HepG2 (cell line): ENCODE measurements around the gene TDRD9. TPM values are rescaled to one million over a fixed set of nuclear protein-coding genes. Genes with fewer than 3 reads are reported as not detected.

ENCODE experiments used
- GLI4 ChIP-seq: sonication (generic); formaldehyde crosslinking; IDR thresholded peaks from 2 replicates; pipeline ENCODE4 v1.5.1; 2020; ENCODE audit warnings: missing genetic modification reagents, mild to moderate bottlenecking, moderate library complexity, borderline replicate concordance
- HES4 ChIP-seq: sonication (generic); formaldehyde crosslinking; IDR thresholded peaks from 2 replicates; pipeline ENCODE4 v1.9.0; 2021; ENCODE audit warnings: mild to moderate bottlenecking, missing genetic modification reagents, borderline replicate concordance
- MTA1 ChIP-seq: sonication (generic); formaldehyde crosslinking; IDR thresholded peaks from 2 replicates; pipeline ENCODE4 v1.4.0; 2020; ENCODE audit warnings: missing genetic modification reagents, mild to moderate bottlenecking, borderline replicate concordance
- MZF1 ChIP-seq: sonication (generic); formaldehyde crosslinking; IDR thresholded peaks from 2 replicates; pipeline ENCODE4 v1.8.1; 2023; ENCODE audit warnings: mild to moderate bottlenecking, missing genetic modification reagents, borderline replicate concordance
- PHF5A ChIP-seq: IDR thresholded peaks from one replicate; pipeline ENCODE4 v1.6.1; 2018; ENCODE audit warnings: low read depth, missing genetic modification reagents; ENCODE audit not compliant: unreplicated experiment
- RFXAP ChIP-seq: sonication (generic); formaldehyde crosslinking; IDR thresholded peaks from 2 replicates; pipeline ENCODE4 v1.4.0; 2020; ENCODE audit warnings: missing genetic modification reagents, borderline replicate concordance
- RORA ChIP-seq: sonication (generic); formaldehyde crosslinking; IDR thresholded peaks from 2 replicates; pipeline ENCODE4 v1.5.0; 2020; ENCODE audit warnings: mild to moderate bottlenecking, missing genetic modification reagents, moderate library complexity
- SALL2 ChIP-seq: sonication (generic); formaldehyde crosslinking; IDR thresholded peaks from 2 replicates; pipeline ENCODE4 v1.8.1; 2023; ENCODE audit warnings: mild to moderate bottlenecking, missing genetic modification reagents, inconsistent platforms
- SP1 ChIP-seq, 2 experiments: fragments of 450-650 bp in 1 of 2; sonication (generic) in 1 of 2; formaldehyde crosslinking in 1 of 2; IDR thresholded peaks; 2 replicates each; pipeline versions ENCODE4 v1.4.0 to v1.6.1; 2016 to 2020; ENCODE audit warnings: missing genetic modification reagents in 1 of 2
- SSRP1 ChIP-seq: IDR thresholded peaks from 2 replicates; pipeline ENCODE4 v1.6.1; 2016; ENCODE audit warnings: control low read depth
- TEF ChIP-seq: sonication (generic); formaldehyde crosslinking; IDR thresholded peaks from 2 replicates; pipeline ENCODE4 v1.5.0; 2020; ENCODE audit warnings: missing genetic modification reagents
- ZC3H13 ChIP-seq: sonication (generic); formaldehyde crosslinking; IDR thresholded peaks from 2 replicates; pipeline ENCODE4 v1.8.1; 2023; ENCODE audit warnings: mild to moderate bottlenecking, missing genetic modification reagents, moderate library complexity
- ZFP41 ChIP-seq: sonication (generic); formaldehyde crosslinking; IDR thresholded peaks from 2 replicates; pipeline ENCODE4 v1.4.0; 2020; ENCODE audit warnings: mild to moderate bottlenecking, missing genetic modification reagents, borderline replicate concordance
- ZNF451 ChIP-seq: sonication (generic); formaldehyde crosslinking; IDR thresholded peaks from 2 replicates; pipeline ENCODE4 v1.5.0; 2020; ENCODE audit warnings: mild to moderate bottlenecking, missing genetic modification reagents
- ZNF547 ChIP-seq: sonication (generic); formaldehyde crosslinking; IDR thresholded peaks from 2 replicates; pipeline ENCODE4 v1.5.1; 2020; ENCODE audit warnings: mild to moderate bottlenecking, missing genetic modification reagents
- ZNF747 ChIP-seq: sonication (generic); formaldehyde crosslinking; IDR thresholded peaks from 2 replicates; pipeline ENCODE4 v1.8.1; 2023; ENCODE audit warnings: missing genetic modification reagents, mild to moderate bottlenecking, borderline replicate concordance
- ZNF83 ChIP-seq: sonication (generic); formaldehyde crosslinking; IDR thresholded peaks from 2 replicates; pipeline ENCODE4 v1.4.0; 2020; ENCODE audit warnings: missing genetic modification reagents, mild to moderate bottlenecking, borderline replicate concordance
- ZSCAN20 ChIP-seq: sonication (generic); formaldehyde crosslinking; IDR thresholded peaks from 2 replicates; pipeline ENCODE4 v1.4.0; 2020; ENCODE audit warnings: missing genetic modification reagents, mild to moderate bottlenecking, borderline replicate concordance
- ZSCAN22 ChIP-seq: sonication (generic); formaldehyde crosslinking; IDR thresholded peaks from 2 replicates; pipeline ENCODE4 v1.4.0; 2020; ENCODE audit warnings: mild to moderate bottlenecking, missing genetic modification reagents
- ZSCAN31 ChIP-seq: sonication (generic); formaldehyde crosslinking; IDR thresholded peaks from 2 replicates; pipeline ENCODE4 v1.5.0; 2020; ENCODE audit warnings: low read depth, mild to moderate bottlenecking, missing genetic modification reagents
- polyA plus RNA-seq, 8 experiments: library from polyadenylated mRNA; depleted of rRNA in 3 of 8; stranded (reverse) in 7 of 8; unstranded in 1 of 8; fragments of >200 nt; fragmentation: Illumina TruSeq in 4 of 8; extraction: Trizol in 4 of 8; gene quantifications; 2 replicates each; pipeline versions ENCODE4 v1.2.1 to v1.2.3, GENCODE V29; 2011 to 2016; ENCODE audit warnings: low read depth in 4 of 8, missing spikeins in 1 of 8, mixed read lengths in 1 of 8; ENCODE audit not compliant: insufficient read depth in 1 of 8
- total RNA-seq, 5 experiments: library from RNA; depleted of rRNA; stranded (reverse); fragments of >200 nt; fragmentation: Illumina TruSeq; extraction: Trizol; gene quantifications; 2 replicates each; pipeline ENCODE4 v1.2.3, GENCODE V29; 2016; ENCODE audit warnings: low read depth in 1 of 5
- TF ChIP-seq, protein P1 (sequence below): sonication (generic); formaldehyde crosslinking; IDR thresholded peaks from 2 replicates; pipeline ENCODE4 v1.4.0; 2020; ENCODE audit warnings: missing genetic modification reagents
- TF ChIP-seq, protein P2 (sequence below): fragments of 450-650 bp; IDR thresholded peaks from 2 replicates; pipeline ENCODE4 v1.6.1; 2017
- TF ChIP-seq, protein P3 (sequence below): sonication (generic); formaldehyde crosslinking; IDR thresholded peaks from 2 replicates; pipeline ENCODE4 v1.5.0; 2020; ENCODE audit warnings: missing genetic modification reagents
- TF ChIP-seq, protein P4 (sequence below): sonication (generic); formaldehyde crosslinking; IDR thresholded peaks from 2 replicates; pipeline ENCODE4 v1.4.0; 2020; ENCODE audit warnings: mild to moderate bottlenecking, missing genetic modification reagents

TDRD9 gene
- total and polyA plus RNA-seq, 2 of the 13 experiments (the other 11 are each of a cell fraction or from before 2014, with no cell fraction given) = not detected

GRCh38 chr14:103889313-103890051 lies 38.8 kb upstream of the TDRD9 start (continued):
- no peak for TF ChIP-seq ZSCAN20 (CRISPR knock-in tag)
- TF ChIP-seq, protein P1, sequence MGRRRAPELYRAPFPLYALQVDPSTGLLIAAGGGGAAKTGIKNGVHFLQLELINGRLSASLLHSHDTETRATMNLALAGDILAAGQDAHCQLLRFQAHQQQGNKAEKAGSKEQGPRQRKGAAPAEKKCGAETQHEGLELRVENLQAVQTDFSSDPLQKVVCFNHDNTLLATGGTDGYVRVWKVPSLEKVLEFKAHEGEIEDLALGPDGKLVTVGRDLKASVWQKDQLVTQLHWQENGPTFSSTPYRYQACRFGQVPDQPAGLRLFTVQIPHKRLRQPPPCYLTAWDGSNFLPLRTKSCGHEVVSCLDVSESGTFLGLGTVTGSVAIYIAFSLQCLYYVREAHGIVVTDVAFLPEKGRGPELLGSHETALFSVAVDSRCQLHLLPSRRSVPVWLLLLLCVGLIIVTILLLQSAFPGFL (CRISPR knock-in tag) = no peak
- no peak for TF ChIP-seq SSRP1 (CRISPR knock-in tag)
- no peak for TF ChIP-seq RORA
- no peak for TF ChIP-seq TEF (CRISPR knock-in tag)
- peak; percentile 64; the same call in 1 of the 2 replicates for TF ChIP-seq MTA1 (CRISPR knock-in tag)
- TF ChIP-seq ZNF451 = peak; percentile 44; the same call in 1 of the 2 replicates
- TF ChIP-seq SALL2 (CRISPR knock-in tag) = no peak
- no peak for TF ChIP-seq SP1 (IDR thresholded peaks at IDR 0.05)
- peak; percentile 56; the same call in 1 of the 2 replicates for TF ChIP-seq SP1 (CRISPR knock-in tag; IDR thresholded peaks at IDR 0.05)
- TF ChIP-seq GLI4 = no peak
- no peak for TF ChIP-seq MZF1 (CRISPR knock-in tag)
- TF ChIP-seq ZC3H13 (CRISPR knock-in tag) = no peak
- no peak for TF ChIP-seq ZSCAN31
- no peak for TF ChIP-seq ZSCAN22 (CRISPR knock-in tag)
- TF ChIP-seq, protein P2, sequence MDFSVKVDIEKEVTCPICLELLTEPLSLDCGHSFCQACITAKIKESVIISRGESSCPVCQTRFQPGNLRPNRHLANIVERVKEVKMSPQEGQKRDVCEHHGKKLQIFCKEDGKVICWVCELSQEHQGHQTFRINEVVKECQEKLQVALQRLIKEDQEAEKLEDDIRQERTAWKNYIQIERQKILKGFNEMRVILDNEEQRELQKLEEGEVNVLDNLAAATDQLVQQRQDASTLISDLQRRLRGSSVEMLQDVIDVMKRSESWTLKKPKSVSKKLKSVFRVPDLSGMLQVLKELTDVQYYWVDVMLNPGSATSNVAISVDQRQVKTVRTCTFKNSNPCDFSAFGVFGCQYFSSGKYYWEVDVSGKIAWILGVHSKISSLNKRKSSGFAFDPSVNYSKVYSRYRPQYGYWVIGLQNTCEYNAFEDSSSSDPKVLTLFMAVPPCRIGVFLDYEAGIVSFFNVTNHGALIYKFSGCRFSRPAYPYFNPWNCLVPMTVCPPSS = no peak
- no peak for TF ChIP-seq ZNF83 (CRISPR knock-in tag)
- no peak for TF ChIP-seq PHF5A (CRISPR knock-in tag)
- no peak; the same call in 1 of the 2 replicates for TF ChIP-seq ZNF747 (CRISPR knock-in tag)
- TF ChIP-seq RFXAP (CRISPR knock-in tag) = peak; percentile 68; the same call in 1 of the 2 replicates
- TF ChIP-seq ZNF547 (CRISPR knock-in tag) = 0 out of 2 replicates have a peak, but pooled peaks have one; percentile 6
- 0 out of 2 replicates have a peak, but pooled peaks have one; percentile 30 for TF ChIP-seq HES4 (CRISPR knock-in tag)
- TF ChIP-seq, protein P3, sequence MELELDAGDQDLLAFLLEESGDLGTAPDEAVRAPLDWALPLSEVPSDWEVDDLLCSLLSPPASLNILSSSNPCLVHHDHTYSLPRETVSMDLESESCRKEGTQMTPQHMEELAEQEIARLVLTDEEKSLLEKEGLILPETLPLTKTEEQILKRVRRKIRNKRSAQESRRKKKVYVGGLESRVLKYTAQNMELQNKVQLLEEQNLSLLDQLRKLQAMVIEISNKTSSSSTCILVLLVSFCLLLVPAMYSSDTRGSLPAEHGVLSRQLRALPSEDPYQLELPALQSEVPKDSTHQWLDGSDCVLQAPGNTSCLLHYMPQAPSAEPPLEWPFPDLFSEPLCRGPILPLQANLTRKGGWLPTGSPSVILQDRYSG (CRISPR knock-in tag) = no peak
- TF ChIP-seq ZFP41 (CRISPR knock-in tag) = no peak
- TF ChIP-seq, protein P4, sequence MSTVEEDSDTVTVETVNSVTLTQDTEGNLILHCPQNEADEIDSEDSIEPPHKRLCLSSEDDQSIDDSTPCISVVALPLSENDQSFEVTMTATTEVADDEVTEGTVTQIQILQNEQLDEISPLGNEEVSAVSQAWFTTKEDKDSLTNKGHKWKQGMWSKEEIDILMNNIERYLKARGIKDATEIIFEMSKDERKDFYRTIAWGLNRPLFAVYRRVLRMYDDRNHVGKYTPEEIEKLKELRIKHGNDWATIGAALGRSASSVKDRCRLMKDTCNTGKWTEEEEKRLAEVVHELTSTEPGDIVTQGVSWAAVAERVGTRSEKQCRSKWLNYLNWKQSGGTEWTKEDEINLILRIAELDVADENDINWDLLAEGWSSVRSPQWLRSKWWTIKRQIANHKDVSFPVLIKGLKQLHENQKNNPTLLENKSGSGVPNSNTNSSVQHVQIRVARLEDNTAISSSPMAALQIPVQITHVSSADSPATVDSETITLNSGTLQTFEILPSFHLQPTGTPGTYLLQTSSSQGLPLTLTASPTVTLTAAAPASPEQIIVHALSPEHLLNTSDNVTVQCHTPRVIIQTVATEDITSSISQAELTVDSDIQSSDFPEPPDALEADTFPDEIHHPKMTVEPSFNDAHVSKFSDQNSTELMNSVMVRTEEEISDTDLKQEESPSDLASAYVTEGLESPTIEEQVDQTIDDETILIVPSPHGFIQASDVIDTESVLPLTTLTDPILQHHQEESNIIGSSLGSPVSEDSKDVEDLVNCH = no peak
